SKM-1 treated with dmso at 0.1 percent for 144 hours (cell line): ENCODE data around the gene PAK6.

ENCODE experiments used
- DNase-seq: peaks from one replicate; lab custom pipeline; 2025; ENCODE audit not compliant: unreplicated experiment; lab: John Stamatoyannopoulos, UW

PAK6 gene

GRCh38 chr15:40290545-40290917 is 51.7 kb downstream of the PAK6 start:
- DNase-seq: no peak

- DNase-seq: no peak
These were observed 52.2 kb downstream of the PAK6 start for GRCh38 chr15:40290918-40291574.

GRCh38 chr15:40292246-40292645 is 53.4 kb downstream of the PAK6 start:
- no peak for DNase-seq

- DNase-seq: no peak
These were observed 54.1 kb downstream of the PAK6 start for GRCh38 chr15:40293006-40293405.

GRCh38 chr15:40293905-40294895 is 55.3 kb downstream of the PAK6 start:
- no peak for DNase-seq

GRCh38 chr15:40295297-40295696 is 56.4 kb downstream of the PAK6 start:
- no peak for DNase-seq

- no peak for DNase-seq
These were observed 57.2 kb downstream of the PAK6 start for GRCh38 chr15:40295877-40296560.

- no peak for DNase-seq
These were observed 57.8 kb downstream of the PAK6 start for GRCh38 chr15:40296561-40297230.

GRCh38 chr15:40297356-40297755 is 58.5 kb downstream of the PAK6 start:
- no peak for DNase-seq

GRCh38 chr15:40298216-40298935 is 59.5 kb downstream of the PAK6 start:
- DNase-seq: no peak

- DNase-seq: no peak
These were observed 61.5 kb downstream of the PAK6 start for GRCh38 chr15:40300367-40300766.

- no peak for DNase-seq
These were observed 61.9 kb downstream of the PAK6 start for GRCh38 chr15:40300771-40301170.

- no peak for DNase-seq
These were observed 62.8 kb downstream of the PAK6 start for GRCh38 chr15:40301467-40302179.

GRCh38 chr15:40302288-40302886 is 63.5 kb downstream of the PAK6 start:
- DNase-seq: no peak

GRCh38 chr15:40302981-40303380 is 64.1 kb downstream of the PAK6 start:
- no peak for DNase-seq

GRCh38 chr15:40303576-40303975 is 64.7 kb downstream of the PAK6 start:
- no peak for DNase-seq

GRCh38 chr15:40305281-40305680 is 66.4 kb downstream of the PAK6 start:
- DNase-seq: no peak

GRCh38 chr15:40306371-40306770 is 67.5 kb downstream of the PAK6 start:
- no peak for DNase-seq

- DNase-seq: no peak
These were observed 68.0 kb downstream of the PAK6 start for GRCh38 chr15:40306908-40307307.
